H9 (cell line): ENCODE results near the gene DTX3L. TPM values are rescaled to one million over a fixed set of nuclear protein-coding genes. Genes with fewer than 3 reads are reported as not detected.

Experiments used
- DNase-seq: peaks from one replicate; pipeline ENCODE4 v3.0.0-alpha.2; 2017
- H2AFZ ChIP-seq: one replicate; pipeline ENCODE4 v1.6.1; 2013; ENCODE audit warnings: mild to moderate bottlenecking, low read length, control low read depth, moderate library complexity
- H2AK5ac ChIP-seq: 2 replicates; pipeline ENCODE4 v1.6.1; 2013; ENCODE audit warnings: low read length, control low read depth, mixed read lengths; ENCODE audit not compliant: insufficient read length
- H2BK120ac ChIP-seq: one replicate; pipeline ENCODE4 v1.6.1; 2013; ENCODE audit warnings: low read depth, mild to moderate bottlenecking, low read length, control low read depth, inconsistent platforms; ENCODE audit not compliant: poor library complexity, severe bottlenecking
- H2BK12ac ChIP-seq: 2 replicates; pipeline ENCODE4 v1.6.1; 2013; ENCODE audit warnings: low read length, control low read depth, mixed read lengths, low read depth; ENCODE audit not compliant: insufficient read length
- H2BK15ac ChIP-seq: 2 replicates; pipeline ENCODE4 v1.6.1; 2013; ENCODE audit warnings: low read depth, low read length, control low read depth
- H2BK20ac ChIP-seq: one replicate; pipeline ENCODE4 v1.6.1; 2013; ENCODE audit warnings: low read depth, mild to moderate bottlenecking, low read length, control low read depth, inconsistent platforms; ENCODE audit not compliant: poor library complexity, severe bottlenecking
- H2BK5ac ChIP-seq: 2 replicates; pipeline ENCODE4 v1.6.1; 2013; ENCODE audit warnings: low read length, control low read depth, mixed read lengths; ENCODE audit not compliant: insufficient read length
- H3K14ac ChIP-seq: 2 replicates; pipeline ENCODE4 v1.6.1; 2013; ENCODE audit warnings: low read length, control low read depth; ENCODE audit not compliant: insufficient read depth
- H3K18ac ChIP-seq: 2 replicates; pipeline ENCODE4 v1.6.1; 2013; ENCODE audit warnings: low read depth, mild to moderate bottlenecking, mixed read lengths, low read length, control low read depth; ENCODE audit not compliant: insufficient read length
- H3K23ac ChIP-seq: 2 replicates; pipeline ENCODE4 v1.6.1; 2013; ENCODE audit warnings: low read length, control low read depth, mixed read lengths, low read depth; ENCODE audit not compliant: insufficient read length
- H3K23me2 ChIP-seq: 2 replicates; pipeline ENCODE4 v1.6.1; 2013; ENCODE audit warnings: low read depth, mild to moderate bottlenecking, mixed read lengths, low read length, control low read depth; ENCODE audit not compliant: insufficient read length, poor library complexity, severe bottlenecking
- H3K27ac ChIP-seq: 2 replicates; pipeline ENCODE4 v1.5.1; 2013; ENCODE audit warnings: low read length, control low read depth, mixed read lengths, low read depth; ENCODE audit not compliant: insufficient read length
- H3K27me3 ChIP-seq: 2 replicates; pipeline ENCODE4 v1.6.1; 2013; ENCODE audit warnings: low read length, control low read depth, inconsistent platforms; ENCODE audit not compliant: insufficient read depth
- H3K4ac ChIP-seq: 2 replicates; pipeline ENCODE4 v1.6.1; 2013; ENCODE audit warnings: low read depth, mild to moderate bottlenecking, control low read depth, inconsistent platforms, low read length, moderate library complexity
- H3K4me1 ChIP-seq: 2 replicates; pipeline ENCODE4 v1.6.1; 2013; ENCODE audit warnings: low read length, control low read depth, inconsistent platforms; ENCODE audit not compliant: insufficient read depth
- H3K4me2 ChIP-seq: 2 replicates; pipeline ENCODE4 v1.6.1; 2013; ENCODE audit warnings: low read length, control low read depth, mixed read lengths; ENCODE audit not compliant: insufficient read length, insufficient read depth
- H3K56ac ChIP-seq: 2 replicates; pipeline ENCODE4 v1.6.1; 2013; ENCODE audit warnings: low read depth, mild to moderate bottlenecking, mixed read lengths, low read length, control low read depth; ENCODE audit not compliant: insufficient read length
- H3K79me1 ChIP-seq: 2 replicates; pipeline ENCODE4 v1.6.1; 2013; ENCODE audit warnings: low read depth, mild to moderate bottlenecking, moderate library complexity, low read length, control low read depth, inconsistent platforms; ENCODE audit not compliant: insufficient read depth, poor library complexity, severe bottlenecking
- H3K79me2 ChIP-seq: 2 replicates; pipeline ENCODE4 v1.6.1; 2013; ENCODE audit warnings: low read length, control low read depth, inconsistent platforms; ENCODE audit not compliant: insufficient read depth
- H3K9ac ChIP-seq: 2 replicates; pipeline ENCODE4 v1.6.1; 2013; ENCODE audit warnings: low read length, control low read depth, mixed read lengths; ENCODE audit not compliant: insufficient read length; ENCODE audit errors: extremely low read depth
- H3K9me3 ChIP-seq: one replicate; pipeline ENCODE4 v1.6.1; 2013; ENCODE audit warnings: low read depth, low read length, inconsistent platforms; ENCODE audit not compliant: control insufficient read depth
- H3T11ph ChIP-seq: one replicate; pipeline ENCODE4 v1.6.1; 2013; ENCODE audit warnings: mild to moderate bottlenecking, low read length, control low read depth, inconsistent platforms
- H4K20me1 ChIP-seq: one replicate; pipeline ENCODE4 v1.6.1; 2013; ENCODE audit not compliant: control insufficient read depth, insufficient read length, insufficient read depth
- H4K5ac ChIP-seq: 2 replicates; pipeline ENCODE4 v1.6.1; 2013; ENCODE audit warnings: low read depth, mild to moderate bottlenecking, mixed read lengths, low read length, control low read depth; ENCODE audit not compliant: insufficient read length
- H4K8ac ChIP-seq: replicated peaks from 2 replicates; pipeline ENCODE4 v1.6.1; 2013; ENCODE audit warnings: low read length, control low read depth, mixed read lengths, low read depth; ENCODE audit not compliant: insufficient read length
- H4K91ac ChIP-seq: 2 replicates; pipeline ENCODE4 v1.6.1; 2013; ENCODE audit warnings: low read depth, mild to moderate bottlenecking, moderate library complexity, mixed read lengths, low read length, control low read depth; ENCODE audit not compliant: insufficient read length
- H3K27ac Mint-ChIP-seq, 3 experiments: 2 replicates in 2 of 3; 3 replicates in 1 of 3; pipeline ENCODE4 v1.8.0; 2020 to 2021; ENCODE audit warnings: mixed read lengths in 3 of 3, mild to moderate bottlenecking in 1 of 3, moderate library complexity in 1 of 3
- H3K27me3 Mint-ChIP-seq: 2 replicates; pipeline ENCODE4 v1.8.0; 2021; ENCODE audit warnings: low read depth, mild to moderate bottlenecking, moderate library complexity, mixed read lengths
- H3K36me3 Mint-ChIP-seq, 3 experiments: 2 replicates in 2 of 3; 3 replicates in 1 of 3; pipeline ENCODE4 v1.8.0; 2020 to 2021; ENCODE audit warnings: low read depth in 3 of 3, mixed read lengths in 3 of 3; ENCODE audit not compliant: insufficient read depth in 1 of 3
- H3K4me1 Mint-ChIP-seq, 2 experiments: 2 replicates each; pipeline ENCODE4 v1.8.0; 2020; ENCODE audit warnings: mixed read lengths in 2 of 2
- H3K4me3 Mint-ChIP-seq, 2 experiments: 2 replicates in 1 of 2; 3 replicates in 1 of 2; pipeline ENCODE4 v1.8.0; 2020 to 2021; ENCODE audit warnings: mild to moderate bottlenecking in 2 of 2, mixed read lengths in 2 of 2, moderate library complexity in 1 of 2
- H3K9me3 Mint-ChIP-seq, 2 experiments: 2 replicates in 1 of 2; 3 replicates in 1 of 2; pipeline ENCODE4 v1.8.0; 2020; ENCODE audit warnings: mild to moderate bottlenecking in 2 of 2, mixed read lengths in 2 of 2, moderate library complexity in 1 of 2
- WGBS: extraction: QIAGEN DNeasy Blood & Tissue Kit; methylation state at CpG from one replicate; pipeline ENCODE4 v1.1.7; 2013; ENCODE audit warnings: missing lambda C conversion rate, low lambda C conversion rate, mixed read lengths; ENCODE audit not compliant: insufficient read length; ENCODE audit errors: extremely low coverage; 5-methylcytosine and 5-hydroxymethylcytosine counted together
- total RNA-seq: library from RNA; stranded (reverse); gene quantifications from 2 replicates; pipeline ENCODE4 v1.2.1, GENCODE V29; 2021
- TF ChIP-seq, protein P1 (sequence below): fragments of 200-600 bp; sonication (generic); conservative IDR thresholded peaks from 3 replicates; pipeline ENCODE4 v1.8.0; 2021; ENCODE audit warnings: antibody characterized with exemption, mild to moderate bottlenecking

The DTX3L gene
- total RNA-seq, 1 experiment from 2014 or later: 7.5 TPM

DNA sequence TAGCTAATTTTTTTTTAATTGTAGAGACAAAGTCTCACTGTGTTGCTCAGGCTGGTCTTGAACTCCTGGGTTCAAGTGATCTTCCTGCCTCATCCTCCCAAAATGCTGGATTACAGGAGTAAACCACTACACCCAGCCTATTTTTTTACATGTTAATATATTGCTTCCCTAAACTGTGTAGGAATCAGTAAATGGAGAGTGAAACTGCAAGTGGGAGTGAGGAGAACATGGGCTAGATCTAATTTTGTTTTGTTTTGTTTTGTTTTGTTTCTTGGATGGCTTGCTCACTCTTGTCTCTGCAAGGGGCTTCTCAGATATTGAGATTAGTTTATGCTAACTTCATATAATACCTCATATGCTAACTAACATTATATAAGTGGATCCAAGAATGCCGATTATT, 44.8 kb downstream of the DTX3L start:
- TF ChIP-seq, protein P1, sequence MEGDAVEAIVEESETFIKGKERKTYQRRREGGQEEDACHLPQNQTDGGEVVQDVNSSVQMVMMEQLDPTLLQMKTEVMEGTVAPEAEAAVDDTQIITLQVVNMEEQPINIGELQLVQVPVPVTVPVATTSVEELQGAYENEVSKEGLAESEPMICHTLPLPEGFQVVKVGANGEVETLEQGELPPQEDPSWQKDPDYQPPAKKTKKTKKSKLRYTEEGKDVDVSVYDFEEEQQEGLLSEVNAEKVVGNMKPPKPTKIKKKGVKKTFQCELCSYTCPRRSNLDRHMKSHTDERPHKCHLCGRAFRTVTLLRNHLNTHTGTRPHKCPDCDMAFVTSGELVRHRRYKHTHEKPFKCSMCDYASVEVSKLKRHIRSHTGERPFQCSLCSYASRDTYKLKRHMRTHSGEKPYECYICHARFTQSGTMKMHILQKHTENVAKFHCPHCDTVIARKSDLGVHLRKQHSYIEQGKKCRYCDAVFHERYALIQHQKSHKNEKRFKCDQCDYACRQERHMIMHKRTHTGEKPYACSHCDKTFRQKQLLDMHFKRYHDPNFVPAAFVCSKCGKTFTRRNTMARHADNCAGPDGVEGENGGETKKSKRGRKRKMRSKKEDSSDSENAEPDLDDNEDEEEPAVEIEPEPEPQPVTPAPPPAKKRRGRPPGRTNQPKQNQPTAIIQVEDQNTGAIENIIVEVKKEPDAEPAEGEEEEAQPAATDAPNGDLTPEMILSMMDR: no peak
- H4K20me1 ChIP-seq: no peaks in the 10 kb centered on the region
- no peak overlapping the region for H4K8ac ChIP-seq
- H3K79me1 ChIP-seq: no peaks in the 10 kb centered on the region
- no CpG with 5 or more reads among the region's 1 CpG for WGBS
- no peak overlapping the region for H2BK20ac ChIP-seq
- no peak overlapping the region for H3K23ac ChIP-seq
- H3K9me3 ChIP-seq: no peaks in the 10 kb centered on the region
- H3K4ac ChIP-seq: no peak overlapping the region
- no peak overlapping the region for H2BK15ac ChIP-seq
- H3K4me1 ChIP-seq: no peaks in the 10 kb centered on the region
- H2BK120ac ChIP-seq: no peak overlapping the region
- no peak overlapping the region for H3K27ac ChIP-seq
- H3K23me2 ChIP-seq: no peaks in the 10 kb centered on the region
- H3K18ac ChIP-seq: no peak overlapping the region
- no peaks in the 10 kb centered on the region for H3K9me3 Mint-ChIP-seq
- H3K4me2 ChIP-seq: no peak overlapping the region
- H3T11ph ChIP-seq: no peak overlapping the region
- H3K27ac Mint-ChIP-seq: no peak overlapping the region
- no peaks in the 10 kb centered on the region for H3K27me3 Mint-ChIP-seq
- no peak overlapping the region for H4K91ac ChIP-seq
- peaks cover 0 to 7% of the 10 kb centered on the region in 2 experiments; a peak in 2 of 4 replicates for H3K4me1 Mint-ChIP-seq
- no peak for DNase-seq
- H3K14ac ChIP-seq: no peak overlapping the region
- no peaks in the 10 kb centered on the region for H3K36me3 Mint-ChIP-seq
- H2BK5ac ChIP-seq: no peak overlapping the region
- H2AK5ac ChIP-seq: no peak overlapping the region
- H3K27me3 ChIP-seq: no peaks in the 10 kb centered on the region
- H3K79me2 ChIP-seq: no peaks in the 10 kb centered on the region
- no peak overlapping the region for H4K5ac ChIP-seq
- no peak overlapping the region for H3K9ac ChIP-seq
- no peak overlapping the region for H3K56ac ChIP-seq
- no peak overlapping the region for H2AFZ ChIP-seq
- no peak overlapping the region for H2BK12ac ChIP-seq
- H3K4me3 Mint-ChIP-seq: no peak overlapping the region
